Measurements from ENCODE around the gene TSPAN9. TPM values are rescaled to one million over a fixed set of nuclear protein-coding genes. Genes with fewer than 3 reads are reported as not detected.
A peak's percentile ranks its signal among the peaks of the same experiment; 100 is the strongest.

TSPAN9 gene
- total RNA-seq, 2 donors from 2014 or later = 14.0 to 18.5 TPM

GRCh38 chr12:3086211-3086610 is 9.0 kb downstream of the TSPAN9 start:
- WGBS, 2 donors = 66 to 70% methylated on average over 4 of the region's 4 CpGs
- H3K4me1 ChIP-seq = peaks cover 16% of the 10 kb centered on the region
- intact Hi-C loops (cut with DNase I) = no loop called here
- no peaks in the 10 kb centered on the region for H3K27me3 ChIP-seq
- TF ChIP-seq CTCF (IDR thresholded peaks at IDR 0.05) (no peak), POLR2A (IDR thresholded peaks at IDR 0.05) (no peak)
- no peaks in the 10 kb centered on the region for H3K9me3 ChIP-seq
- no peak overlapping the region for H3K4me3 ChIP-seq
- DNase-seq (no peak), ATAC-seq (no peak)
- peak overlapping the region in 2 of 4 donors; percentile 52 to 57 for H3K27ac ChIP-seq
- H3K36me3 ChIP-seq (replicated peaks in 1 of 2; ENCODE audit: insufficient read depth in 1 of 2, low read depth in 2 of 2) = no peaks in the 10 kb centered on the region

GRCh38 chr12:3086729-3087323 is 9.6 kb downstream of the TSPAN9 start:
- ATAC-seq (no peak), DNase-seq (no peak)
- Histone ChIP-seq H3K27me3 (no peaks in the 10 kb centered on the region), H3K9me3 (no peaks in the 10 kb centered on the region), H3K4me3 (no peak overlapping the region), H3K27ac (peak overlapping the region in 2 of 4 donors; percentile 52 to 57), H3K36me3 (replicated peaks in 1 of 2; ENCODE audit: insufficient read depth in 1 of 2, low read depth in 2 of 2) (no peaks in the 10 kb centered on the region), H3K4me1 (peaks cover 15% of the 10 kb centered on the region)
- WGBS, 2 donors = 91 to 92% methylated on average over 9 of the region's 9 CpGs
- intact Hi-C loops (cut with DNase I) = no loop called here
- TF ChIP-seq CTCF (IDR thresholded peaks at IDR 0.05) (no peak), POLR2A (IDR thresholded peaks at IDR 0.05) (no peak)

- H3K4me3 ChIP-seq = no peak overlapping the region
- H3K9me3 ChIP-seq = no peaks in the 10 kb centered on the region
- intact Hi-C loops (cut with DNase I) = no loop called here
- no peak for DNase-seq
- H3K27ac ChIP-seq = no peak overlapping the region
- no peak for TF ChIP-seq POLR2A (IDR thresholded peaks at IDR 0.05)
- no peak for TF ChIP-seq CTCF (IDR thresholded peaks at IDR 0.05)
- ATAC-seq = no peak
- H3K36me3 ChIP-seq (replicated peaks in 1 of 2; ENCODE audit: insufficient read depth in 1 of 2, low read depth in 2 of 2) = no peaks in the 10 kb centered on the region
- no peaks in the 10 kb centered on the region for H3K27me3 ChIP-seq
- H3K4me1 ChIP-seq = peaks cover 9% of the 10 kb centered on the region
- WGBS, 2 donors = 89 to 93% methylated on average over 10 to 11 of the region's 11 CpGs
Observed at GRCh38 chr12:3087758-3088650, 10.8 kb downstream of the TSPAN9 start.

GRCh38 chr12:3089588-3089987 is 12.4 kb downstream of the TSPAN9 start:
- no peak overlapping the region for H3K27ac ChIP-seq
- H3K36me3 ChIP-seq (replicated peaks in 1 of 2; ENCODE audit: insufficient read depth in 1 of 2, low read depth in 2 of 2) = no peaks in the 10 kb centered on the region
- 87 to 95% methylated on average over 5 of the region's 5 CpGs for WGBS, 2 donors
- intact Hi-C loops (cut with DNase I) = no loop called here
- ATAC-seq = no peak
- no peak overlapping the region for H3K4me3 ChIP-seq
- H3K9me3 ChIP-seq = no peaks in the 10 kb centered on the region
- no peaks in the 10 kb centered on the region for H3K27me3 ChIP-seq
- TF ChIP-seq POLR2A (IDR thresholded peaks at IDR 0.05) (no peak), CTCF (IDR thresholded peaks at IDR 0.05) (no peak)
- H3K4me1 ChIP-seq = peaks cover 9% of the 10 kb centered on the region
- DNase-seq = no peak

Data from body of pancreas (tissue), 4 donors.